Activated naive CD8-positive, alpha-beta T cell treated with anti-CD3 and anti-CD28 coated beads, Interleukin-2, amount 50 U/mL, for 24 hours (primary cell): ENCODE results near the gene SLC25A21.
"Not testable (repeated sequence)": the region's sequence is repeated elsewhere in the genome, so short reads cannot be mapped to it uniquely, and the experiment has no call there.

Experiments
- ATAC-seq: fragments of 150-1000 bp; cut with Tn5 transposase; one replicate; pipeline ENCODE4 v1.10.0; 2021
- DNase-seq: peaks from one replicate; pipeline ENCODE4 v3.0.0; 2021
- H3K27ac Mint-ChIP-seq: one replicate; pipeline ENCODE4 v1.8.0; 2021; ENCODE audit warnings: mild to moderate bottlenecking, mixed read lengths
- H3K27me3 Mint-ChIP-seq: one replicate; pipeline ENCODE4 v1.8.0; 2021; ENCODE audit warnings: mixed read lengths
- H3K36me3 Mint-ChIP-seq: one replicate; pipeline ENCODE4 v1.8.0; 2021; ENCODE audit warnings: low read depth, mixed read lengths
- H3K4me1 Mint-ChIP-seq: one replicate; pipeline ENCODE4 v1.8.0; 2021; ENCODE audit warnings: mixed read lengths
- H3K4me3 Mint-ChIP-seq: one replicate; pipeline ENCODE4 v1.8.0; 2021; ENCODE audit warnings: mild to moderate bottlenecking, moderate library complexity, mixed read lengths
- H3K9me3 Mint-ChIP-seq: one replicate; pipeline ENCODE4 v1.8.0; 2021; ENCODE audit warnings: mixed read lengths

Gene SLC25A21

GRCh38 chr14:37114002-37114401 is 58.4 kb downstream of the SLC25A21 start:
- no peaks in the 10 kb centered on the region for H3K4me1 Mint-ChIP-seq
- no peak for ATAC-seq
- H3K9me3 Mint-ChIP-seq = peaks cover 7% of the 10 kb centered on the region
- no peaks in the 10 kb centered on the region for H3K36me3 Mint-ChIP-seq
- H3K27ac Mint-ChIP-seq = no peak overlapping the region
- H3K4me3 Mint-ChIP-seq = no peak overlapping the region
- no peak for DNase-seq
- H3K27me3 Mint-ChIP-seq = no peaks in the 10 kb centered on the region

GRCh38 chr14:37098132-37098531 is 74.3 kb downstream of the SLC25A21 start:
- H3K4me3 Mint-ChIP-seq = no peak overlapping the region

GRCh38 chr14:37094502-37094901 is 77.9 kb downstream of the SLC25A21 start:
- Mint-ChIP-seq H3K4me3 (no peak overlapping the region), H3K36me3 (no peaks in the 10 kb centered on the region), H3K27me3 (no peaks in the 10 kb centered on the region), H3K27ac (no peak overlapping the region), H3K9me3 (peaks cover 9% of the 10 kb centered on the region), H3K4me1 (no peaks in the 10 kb centered on the region)
- no peak for DNase-seq
- ATAC-seq = no peak

More at GRCh38 chr14:37098132-37098531, 74.3 kb downstream of the SLC25A21 start:
- Mint-ChIP-seq H3K4me1 (no peaks in the 10 kb centered on the region), H3K9me3 (peaks cover 10% of the 10 kb centered on the region), H3K27me3 (no peaks in the 10 kb centered on the region), H3K27ac (no peak overlapping the region), H3K36me3 (no peaks in the 10 kb centered on the region)
- no peak for DNase-seq
- no peak for ATAC-seq

GRCh38 chr14:37093364-37093763 is 79.0 kb downstream of the SLC25A21 start:
- Mint-ChIP-seq H3K4me3 (no peak overlapping the region), H3K27ac (no peak overlapping the region), H3K4me1 (no peaks in the 10 kb centered on the region), H3K9me3 (peaks cover 9% of the 10 kb centered on the region), H3K36me3 (no peaks in the 10 kb centered on the region), H3K27me3 (no peaks in the 10 kb centered on the region)
- DNase-seq (no peak), ATAC-seq (no peak)

GRCh38 chr14:37091651-37092050 is 80.8 kb downstream of the SLC25A21 start:
- DNase-seq (no peak), ATAC-seq (no peak)
- H3K4me3 Mint-ChIP-seq = no peak overlapping the region
- no peak overlapping the region for H3K27ac Mint-ChIP-seq
- peaks cover 9% of the 10 kb centered on the region for H3K9me3 Mint-ChIP-seq
- no peaks in the 10 kb centered on the region for H3K4me1 Mint-ChIP-seq
- H3K27me3 Mint-ChIP-seq = no peaks in the 10 kb centered on the region
- no peaks in the 10 kb centered on the region for H3K36me3 Mint-ChIP-seq

- H3K4me1 Mint-ChIP-seq = no peaks in the 10 kb centered on the region
- H3K36me3 Mint-ChIP-seq = no peaks in the 10 kb centered on the region
- H3K27ac Mint-ChIP-seq = no peak overlapping the region
- ATAC-seq (no peak), DNase-seq (no peak)
- H3K4me3 Mint-ChIP-seq = no peak overlapping the region
- no peaks in the 10 kb centered on the region for H3K27me3 Mint-ChIP-seq
- peaks cover 4% of the 10 kb centered on the region for H3K9me3 Mint-ChIP-seq
These were observed 82.4 kb downstream of the SLC25A21 start for GRCh38 chr14:37090026-37090425.

GRCh38 chr14:37089410-37089809 is 83.0 kb downstream of the SLC25A21 start:
- no peaks in the 10 kb centered on the region for H3K4me1 Mint-ChIP-seq
- no peaks in the 10 kb centered on the region for H3K36me3 Mint-ChIP-seq
- peaks cover 4% of the 10 kb centered on the region for H3K9me3 Mint-ChIP-seq
- H3K27ac Mint-ChIP-seq = no peak overlapping the region
- H3K27me3 Mint-ChIP-seq = no peaks in the 10 kb centered on the region
- no peak overlapping the region for H3K4me3 Mint-ChIP-seq
- DNase-seq = no peak
- ATAC-seq = no peak

- Mint-ChIP-seq H3K36me3 (no peaks in the 10 kb centered on the region), H3K4me1 (no peaks in the 10 kb centered on the region), H3K9me3 (peaks cover 4% of the 10 kb centered on the region), H3K27ac (no peak overlapping the region), H3K27me3 (no peaks in the 10 kb centered on the region), H3K4me3 (no peak overlapping the region)
- ATAC-seq (no peak), DNase-seq (no peak)
These were observed 83.8 kb downstream of the SLC25A21 start for GRCh38 chr14:37088356-37089215.

GRCh38 chr14:37087520-37087919 is 84.9 kb downstream of the SLC25A21 start:
- ATAC-seq (no peak), DNase-seq (no peak)
- Mint-ChIP-seq H3K27ac (no peak overlapping the region), H3K27me3 (no peaks in the 10 kb centered on the region), H3K9me3 (no peaks in the 10 kb centered on the region), H3K4me1 (no peaks in the 10 kb centered on the region), H3K4me3 (no peak overlapping the region), H3K36me3 (no peaks in the 10 kb centered on the region)

- Mint-ChIP-seq H3K27me3 (no peaks in the 10 kb centered on the region), H3K36me3 (no peaks in the 10 kb centered on the region), H3K27ac (no peak overlapping the region), H3K9me3 (no peaks in the 10 kb centered on the region), H3K4me3 (no peak overlapping the region), H3K4me1 (no peaks in the 10 kb centered on the region)
- DNase-seq (no peak), ATAC-seq (no peak)
These were observed 88.8 kb downstream of the SLC25A21 start for GRCh38 chr14:37083599-37083998.

- ATAC-seq = no peak
- Mint-ChIP-seq H3K36me3 (no peaks in the 10 kb centered on the region), H3K27ac (no peak overlapping the region), H3K4me3 (no peak overlapping the region), H3K9me3 (no peaks in the 10 kb centered on the region), H3K4me1 (no peaks in the 10 kb centered on the region), H3K27me3 (no peaks in the 10 kb centered on the region)
- no peak for DNase-seq
These were observed 90.0 kb downstream of the SLC25A21 start for GRCh38 chr14:37082449-37082848.

GRCh38 chr14:37081856-37082255 is 90.5 kb downstream of the SLC25A21 start:
- ATAC-seq (no peak), DNase-seq (no peak)
- no peak overlapping the region for H3K4me3 Mint-ChIP-seq
- no peaks in the 10 kb centered on the region for H3K36me3 Mint-ChIP-seq
- no peak overlapping the region for H3K27ac Mint-ChIP-seq
- no peaks in the 10 kb centered on the region for H3K4me1 Mint-ChIP-seq
- H3K27me3 Mint-ChIP-seq = no peaks in the 10 kb centered on the region
- H3K9me3 Mint-ChIP-seq = no peaks in the 10 kb centered on the region

GRCh38 chr14:37081218-37081617 is 91.2 kb downstream of the SLC25A21 start:
- H3K4me3 Mint-ChIP-seq = no peak overlapping the region
- no peaks in the 10 kb centered on the region for H3K27me3 Mint-ChIP-seq
- ATAC-seq = no peak
- no peaks in the 10 kb centered on the region for H3K36me3 Mint-ChIP-seq
- no peak for DNase-seq
- H3K4me1 Mint-ChIP-seq = no peaks in the 10 kb centered on the region
- no peak overlapping the region for H3K27ac Mint-ChIP-seq
- no peaks in the 10 kb centered on the region for H3K9me3 Mint-ChIP-seq

- no peak for ATAC-seq
- no peak for DNase-seq
- H3K4me3 Mint-ChIP-seq = no peak overlapping the region
- H3K9me3 Mint-ChIP-seq = peaks cover 6% of the 10 kb centered on the region
- H3K27me3 Mint-ChIP-seq = no peaks in the 10 kb centered on the region
- H3K36me3 Mint-ChIP-seq = no peaks in the 10 kb centered on the region
- H3K4me1 Mint-ChIP-seq = no peaks in the 10 kb centered on the region
- H3K27ac Mint-ChIP-seq = no peak overlapping the region
These were observed 94.3 kb downstream of the SLC25A21 start for GRCh38 chr14:37078131-37078530.

- not testable (repeated sequence) for ATAC-seq, H3K4me3 Mint-ChIP-seq, DNase-seq, H3K4me1 Mint-ChIP-seq, H3K27ac Mint-ChIP-seq, H3K27me3 Mint-ChIP-seq, H3K9me3 Mint-ChIP-seq, H3K36me3 Mint-ChIP-seq
These were observed 98.1 kb downstream of the SLC25A21 start for GRCh38 chr14:37074320-37074719.
